Tibial nerve (tissue), 3 donors: Measurements from ENCODE around the gene SETD1B.

Source experiments
- POLR2A ChIP-seq, 2 donors: fragments of 450-650 bp; IDR thresholded peaks; one replicate each; pipeline ENCODE4 v1.6.1; 2017; ENCODE audit warnings: antibody characterized with exemption in 2 of 2, mild to moderate bottlenecking in 2 of 2, moderate library complexity in 2 of 2
- TF ChIP-seq, protein P1 (sequence below), 5 experiments: fragments of 200-600 bp in 3 of 5; fragments of 450-650 bp in 2 of 5; sonication (generic) in 3 of 5; IDR thresholded peaks; one replicate each; pipeline ENCODE4 v1.5.1; 2016 to 2019; ENCODE audit warnings: antibody characterized with exemption in 5 of 5, mild to moderate bottlenecking in 3 of 5, moderate library complexity in 2 of 5

DNA sequence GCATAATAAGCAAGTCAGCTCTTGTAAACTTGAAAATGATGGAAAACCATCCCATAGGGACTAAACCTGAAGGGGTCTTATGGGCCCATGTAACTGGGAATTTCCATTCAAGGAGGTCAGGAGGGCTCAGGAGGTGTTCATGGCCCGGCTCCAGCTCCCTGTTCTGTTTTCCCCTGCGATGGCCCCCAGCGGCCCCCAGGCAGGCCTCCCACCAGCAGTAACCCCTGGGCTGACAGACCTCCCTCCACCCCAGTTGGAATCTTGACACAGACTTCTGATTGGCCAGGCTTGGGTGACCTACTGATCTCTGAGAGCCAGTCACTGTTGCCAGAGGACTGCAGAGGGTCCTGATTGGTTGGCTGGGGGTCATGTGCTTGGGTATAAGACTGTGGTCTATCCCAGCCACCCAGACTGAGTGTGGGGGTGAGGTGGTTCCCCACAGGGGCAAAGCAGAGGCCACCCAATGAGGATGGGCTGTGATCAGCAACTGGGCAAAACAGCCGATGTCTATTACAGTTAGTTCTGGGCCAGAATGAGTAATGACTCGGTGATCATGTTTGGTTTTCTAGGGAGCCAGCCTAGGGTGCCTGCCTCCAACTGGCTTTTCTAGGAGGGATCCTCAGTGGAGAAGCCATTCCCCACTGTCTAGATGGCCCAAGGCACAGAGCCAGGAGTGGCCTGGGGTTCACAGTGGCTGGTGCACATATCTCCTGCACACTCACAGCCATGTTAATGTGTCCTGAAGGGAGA is 37.3 kb upstream of the SETD1B start:
- TF ChIP-seq, protein P1, sequence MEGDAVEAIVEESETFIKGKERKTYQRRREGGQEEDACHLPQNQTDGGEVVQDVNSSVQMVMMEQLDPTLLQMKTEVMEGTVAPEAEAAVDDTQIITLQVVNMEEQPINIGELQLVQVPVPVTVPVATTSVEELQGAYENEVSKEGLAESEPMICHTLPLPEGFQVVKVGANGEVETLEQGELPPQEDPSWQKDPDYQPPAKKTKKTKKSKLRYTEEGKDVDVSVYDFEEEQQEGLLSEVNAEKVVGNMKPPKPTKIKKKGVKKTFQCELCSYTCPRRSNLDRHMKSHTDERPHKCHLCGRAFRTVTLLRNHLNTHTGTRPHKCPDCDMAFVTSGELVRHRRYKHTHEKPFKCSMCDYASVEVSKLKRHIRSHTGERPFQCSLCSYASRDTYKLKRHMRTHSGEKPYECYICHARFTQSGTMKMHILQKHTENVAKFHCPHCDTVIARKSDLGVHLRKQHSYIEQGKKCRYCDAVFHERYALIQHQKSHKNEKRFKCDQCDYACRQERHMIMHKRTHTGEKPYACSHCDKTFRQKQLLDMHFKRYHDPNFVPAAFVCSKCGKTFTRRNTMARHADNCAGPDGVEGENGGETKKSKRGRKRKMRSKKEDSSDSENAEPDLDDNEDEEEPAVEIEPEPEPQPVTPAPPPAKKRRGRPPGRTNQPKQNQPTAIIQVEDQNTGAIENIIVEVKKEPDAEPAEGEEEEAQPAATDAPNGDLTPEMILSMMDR (IDR thresholded peaks at IDR 0.05): no peak
- TF ChIP-seq POLR2A (IDR thresholded peaks at IDR 0.05): no peak
